ENCODE measurements around the gene GPHN.

GPHN gene

DNA sequence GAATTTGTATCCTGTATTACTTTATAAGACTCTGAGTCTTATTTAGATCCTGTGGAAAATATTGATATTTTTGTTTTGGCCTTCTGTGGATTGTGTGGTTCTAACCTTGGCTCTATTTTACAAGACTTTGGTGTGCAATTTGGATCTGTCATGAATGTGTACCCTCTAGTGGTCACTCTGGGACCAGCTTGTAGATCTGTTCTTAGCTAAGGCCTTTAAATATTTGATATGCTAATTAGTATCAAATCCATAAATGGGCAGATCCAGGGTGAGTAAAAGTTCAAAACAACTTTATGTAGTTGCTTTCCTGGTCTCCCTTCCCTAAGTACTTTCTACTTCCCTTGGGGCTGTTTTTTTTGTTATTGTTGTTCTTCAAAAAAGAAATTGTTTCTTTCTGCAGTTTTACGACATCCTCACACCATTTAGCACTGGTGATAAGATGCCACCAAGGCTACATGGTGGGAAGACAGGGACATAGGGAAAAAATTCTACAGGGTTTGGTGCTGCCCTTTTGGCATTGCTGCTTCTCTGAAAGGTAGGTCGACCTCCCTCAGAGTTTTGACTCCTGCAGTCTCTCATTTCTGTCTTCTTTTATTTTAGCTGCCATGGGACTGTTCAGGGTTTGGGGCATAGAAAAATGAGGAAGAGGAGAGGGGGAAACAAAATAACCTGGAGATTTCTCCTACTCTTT lies 238.5 kb downstream of the GPHN start:
- TF ChIP-seq, protein P1, sequence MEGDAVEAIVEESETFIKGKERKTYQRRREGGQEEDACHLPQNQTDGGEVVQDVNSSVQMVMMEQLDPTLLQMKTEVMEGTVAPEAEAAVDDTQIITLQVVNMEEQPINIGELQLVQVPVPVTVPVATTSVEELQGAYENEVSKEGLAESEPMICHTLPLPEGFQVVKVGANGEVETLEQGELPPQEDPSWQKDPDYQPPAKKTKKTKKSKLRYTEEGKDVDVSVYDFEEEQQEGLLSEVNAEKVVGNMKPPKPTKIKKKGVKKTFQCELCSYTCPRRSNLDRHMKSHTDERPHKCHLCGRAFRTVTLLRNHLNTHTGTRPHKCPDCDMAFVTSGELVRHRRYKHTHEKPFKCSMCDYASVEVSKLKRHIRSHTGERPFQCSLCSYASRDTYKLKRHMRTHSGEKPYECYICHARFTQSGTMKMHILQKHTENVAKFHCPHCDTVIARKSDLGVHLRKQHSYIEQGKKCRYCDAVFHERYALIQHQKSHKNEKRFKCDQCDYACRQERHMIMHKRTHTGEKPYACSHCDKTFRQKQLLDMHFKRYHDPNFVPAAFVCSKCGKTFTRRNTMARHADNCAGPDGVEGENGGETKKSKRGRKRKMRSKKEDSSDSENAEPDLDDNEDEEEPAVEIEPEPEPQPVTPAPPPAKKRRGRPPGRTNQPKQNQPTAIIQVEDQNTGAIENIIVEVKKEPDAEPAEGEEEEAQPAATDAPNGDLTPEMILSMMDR (IDR thresholded peaks at IDR 0.05; ENCODE audit: insufficient read depth, low read depth, low read length, missing control alignments): peak; percentile 56
- peak; percentile 63 for DNase-seq (ENCODE audit: low read depth)
- H3K4me3 ChIP-seq (ENCODE audit: low read depth, low read length): no peak overlapping the region

GRCh38 chr14:66752109-66752508 lies 244.2 kb downstream of the GPHN start:
- TF ChIP-seq, protein P1 (IDR thresholded peaks at IDR 0.05; ENCODE audit: insufficient read depth, low read depth, low read length, missing control alignments): no peak
- peak; percentile 64 for DNase-seq (ENCODE audit: low read depth)
- no peak overlapping the region for H3K4me3 ChIP-seq (ENCODE audit: low read depth, low read length)

GRCh38 chr14:66758031-66758613 lies 250.2 kb downstream of the GPHN start:
- TF ChIP-seq, protein P1 (IDR thresholded peaks at IDR 0.05; ENCODE audit: insufficient read depth, low read depth, low read length, missing control alignments): no peak
- H3K4me3 ChIP-seq (ENCODE audit: low read depth, low read length): no peak overlapping the region

DNA sequence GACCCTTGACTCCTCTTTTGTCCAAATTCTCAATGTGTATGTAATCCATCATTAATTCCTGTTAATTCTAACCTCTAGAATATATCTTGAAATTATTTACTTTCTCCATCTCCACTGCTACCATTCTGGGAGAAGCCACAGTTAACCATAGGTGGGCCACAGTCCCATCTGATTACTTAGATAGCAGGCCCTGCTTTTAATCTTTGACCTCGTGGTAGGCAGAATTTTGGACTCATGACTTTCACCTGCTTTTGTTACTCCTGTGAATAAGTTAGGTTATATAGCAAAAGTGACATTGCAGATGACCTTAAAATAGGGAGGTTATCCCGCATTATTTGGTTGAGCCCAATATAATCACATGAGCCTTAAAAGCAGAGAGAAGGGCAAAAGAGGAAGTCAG lies 264.2 kb downstream of the GPHN start:
- TF ChIP-seq, protein P1 (IDR thresholded peaks at IDR 0.05; ENCODE audit: insufficient read depth, low read depth, low read length, missing control alignments): no peak
- DNase-seq (ENCODE audit: low read depth): no peak
- H3K4me3 ChIP-seq (ENCODE audit: low read depth, low read length): no peak overlapping the region

More at GRCh38 chr14:66758031-66758613, 250.2 kb downstream of the GPHN start:
- no peak for DNase-seq (ENCODE audit: low read depth)

DNA sequence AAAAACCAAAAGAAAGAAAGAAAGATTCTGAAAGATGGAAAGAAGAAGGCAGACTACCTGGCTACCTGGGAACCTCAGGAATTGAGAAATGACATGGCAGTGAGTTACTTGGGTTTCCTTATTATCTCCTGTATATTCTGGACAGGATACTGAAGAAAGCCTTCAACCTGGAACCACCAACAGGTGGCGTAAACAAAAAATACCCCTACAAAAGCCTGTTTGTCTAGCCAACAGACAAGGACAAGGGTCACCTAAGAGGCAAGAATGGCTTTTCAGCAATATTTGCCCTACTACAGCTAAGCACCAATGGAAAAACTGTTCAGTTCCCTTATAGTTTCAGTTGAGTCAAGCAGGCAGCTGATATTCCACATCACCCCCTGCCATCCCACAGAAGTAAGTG lies 274.9 kb downstream of the GPHN start:
- TF ChIP-seq, protein P1 (IDR thresholded peaks at IDR 0.05; ENCODE audit: insufficient read depth, low read depth, low read length, missing control alignments): no peak
- DNase-seq (ENCODE audit: low read depth): no peak
- H3K4me3 ChIP-seq (ENCODE audit: low read depth, low read length): no peak overlapping the region

DNA sequence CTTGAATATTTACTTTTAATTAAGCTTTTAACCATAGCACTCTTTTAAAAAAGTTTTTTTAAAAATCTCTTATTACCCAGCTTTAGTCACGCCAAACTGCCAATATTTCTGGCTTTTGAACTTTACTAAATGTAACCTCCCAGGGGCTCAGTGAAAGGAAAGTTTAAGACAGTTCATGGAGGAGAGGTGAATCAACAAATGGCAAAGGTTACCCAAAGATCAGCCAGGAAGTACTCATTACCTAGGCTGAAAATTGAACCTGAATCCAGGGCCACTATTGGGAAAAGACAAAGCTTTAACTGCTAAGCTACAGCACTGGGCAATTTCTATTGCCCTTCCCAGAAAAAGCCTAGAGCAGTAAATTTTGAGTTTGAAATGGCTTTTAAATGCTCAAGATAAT lies 282.2 kb downstream of the GPHN start:
- H3K4me3 ChIP-seq (ENCODE audit: low read depth, low read length): no peak overlapping the region
- TF ChIP-seq, protein P1 (IDR thresholded peaks at IDR 0.05; ENCODE audit: insufficient read depth, low read depth, low read length, missing control alignments): no peak
- no peak for DNase-seq (ENCODE audit: low read depth)

Data from GM12865 (cell line).